ENCODE data around the gene PGGT1B. TPM values are rescaled to one million over a fixed set of nuclear protein-coding genes. Genes with fewer than 3 reads are reported as not detected.

The PGGT1B gene
- total and polyA plus RNA-seq, 2 of the 8 experiments (the other 6 are each of a cell fraction or from before 2014, with no cell fraction given), result 1.9 to 43.1 TPM

DNA sequence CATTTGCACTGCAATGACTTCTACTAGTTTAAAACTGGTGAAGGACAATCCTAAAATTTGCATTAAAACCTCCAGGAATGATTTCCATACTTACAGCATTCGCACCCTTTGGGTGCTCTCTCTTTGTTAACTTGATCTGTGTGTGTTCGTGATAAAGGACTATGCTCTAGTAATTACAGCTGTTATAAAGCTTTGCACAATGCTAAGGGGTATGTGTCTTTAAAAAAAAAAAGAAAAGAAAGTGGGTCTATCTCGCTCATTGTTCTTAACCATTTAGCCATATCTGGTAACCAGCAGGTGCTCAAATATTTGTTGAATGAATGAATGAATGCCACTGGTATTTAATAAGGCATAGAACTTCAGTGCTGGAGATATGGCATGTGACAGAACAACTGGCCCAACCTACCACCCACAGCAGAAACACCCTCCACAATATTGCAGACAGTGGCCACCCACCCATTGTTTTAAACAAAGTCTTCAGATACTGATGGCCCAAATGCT lies 101.7 kb downstream of the PGGT1B start:
- peaks cover 0 to 14% (median 0%) of the 10 kb centered on the region in 4 experiments; a peak in 2 of 8 replicates for H3K36me3 ChIP-seq (ENCODE audit: control insufficient read depth in 2 of 4, insufficient read depth in 4 of 4, low read length in 3 of 4)
- WGBS, 2 experiments (ENCODE audit: extremely low coverage in 1 of 2, insufficient coverage in 1 of 2, insufficient read length in 1 of 2, insufficient replicate concordance in 2 of 2, low coverage in 1 of 2, low lambda C conversion rate in 2 of 2, missing lambda C conversion rate in 1 of 2), result 93% methylated on average over 3 of the region's 3 CpGs; no CpG with 5 or more reads in 1 of the 2 experiments
- no peaks in the 10 kb centered on the region for H3K79me1 ChIP-seq (ENCODE audit: low read depth, low read length)
- no peak overlapping the region for H2BK20ac ChIP-seq (ENCODE audit: low read length)
- no peak overlapping the region for H3K27ac ChIP-seq (ENCODE audit: low read depth, low read length)
- no peak overlapping the region for H3K4me3 ChIP-seq (ENCODE audit: extremely low read depth in 1 of 4, insufficient read depth in 2 of 4, low read depth in 3 of 4, low read length in 4 of 4)
- POLR2A ChIA-PET (ENCODE audit: partially characterized antibody), result interaction anchor here (1.0 kb wide), 1 partner anchor 8 kb away, joined by 4 read pairs; the partner anchor contains the start of gene TRIM36
- no peak overlapping the region for H2AFZ ChIP-seq (ENCODE audit: low read length)
- no peak overlapping the region for H2BK5ac ChIP-seq (ENCODE audit: low read depth, low read length)
- no peaks in the 10 kb centered on the region for H3K27me3 ChIP-seq (replicated peaks in 1 of 4; ENCODE audit: control insufficient read depth in 3 of 4, extremely low read depth in 1 of 4, insufficient read depth in 3 of 4, low read length in 3 of 4)
- H2BK15ac ChIP-seq (ENCODE audit: low read length), result no peak overlapping the region
- H3K4me2 ChIP-seq (ENCODE audit: insufficient read depth in 1 of 2, low read depth in 2 of 2, low read length in 2 of 2), result no peak overlapping the region
- no peak overlapping the region for H2BK12ac ChIP-seq (ENCODE audit: low read depth, low read length)
- peaks cover 8 to 13% of the 10 kb centered on the region in 2 experiments; a peak in 3 of 4 replicates for H3K9me3 ChIP-seq (ENCODE audit: insufficient read depth in 2 of 2, low read depth in 1 of 2, low read length in 1 of 2)
- H3K4ac ChIP-seq (replicated peaks; ENCODE audit: insufficient read length, low read depth, low read length), result no peak overlapping the region
- DNase-seq (ENCODE audit: low read depth in 1 of 2, low spot score in 2 of 2), result no peak
- H3K79me2 ChIP-seq (ENCODE audit: control insufficient read depth in 1 of 2, insufficient read depth in 2 of 2, low read length in 2 of 2), result peaks cover 0 to 6% of the 10 kb centered on the region in 2 experiments; a peak in 2 of 4 replicates
- H4K20me1 ChIP-seq (replicated peaks in 1 of 2; ENCODE audit: control insufficient read depth in 1 of 2, insufficient read depth in 2 of 2, low read length in 2 of 2), result peaks cover 0 to 2% of the 10 kb centered on the region in 2 experiments
- no peak overlapping the region for H3K14ac ChIP-seq (ENCODE audit: insufficient read length)
- H2AK5ac ChIP-seq (ENCODE audit: low read depth, low read length), result no peak overlapping the region
- TF ChIP-seq HDAC2 (IDR thresholded peaks at IDR 0.05; ENCODE audit: borderline replicate concordance in 1 of 2, low read depth in 2 of 2, low read length in 2 of 2), result no peak
- no peak for TF ChIP-seq JUND (IDR thresholded peaks at IDR 0.05; ENCODE audit: low read length)
- H3K23ac ChIP-seq (ENCODE audit: insufficient read length), result no peak overlapping the region
- no peaks in the 10 kb centered on the region for H3K4me1 ChIP-seq (replicated peaks in 1 of 4; ENCODE audit: control insufficient read depth in 3 of 4, insufficient read depth in 4 of 4, low read length in 3 of 4)
- FAIRE-seq, result no peak
- H4K5ac ChIP-seq (ENCODE audit: insufficient read length, low read depth, low read length), result no peak overlapping the region
- no peak overlapping the region for H4K8ac ChIP-seq (ENCODE audit: extremely low read depth, insufficient read depth, low read length)
- no peaks in the 10 kb centered on the region for H3K23me2 ChIP-seq (ENCODE audit: low read depth, low read length)
- no peak overlapping the region for H3K9ac ChIP-seq (replicated peaks in 1 of 4; ENCODE audit: extremely low read depth in 1 of 4, low read depth in 3 of 4, low read length in 3 of 4)
- CTCF ChIA-PET (ENCODE audit: partially characterized antibody), result no interaction called here
- no peak overlapping the region for H2BK120ac ChIP-seq (replicated peaks; ENCODE audit: low read depth, low read length)
- no peak overlapping the region for H4K91ac ChIP-seq (replicated peaks; ENCODE audit: insufficient read length, low read length)
- H3K56ac ChIP-seq (replicated peaks; ENCODE audit: insufficient read length, low read depth, low read length), result no peak overlapping the region
- H3K18ac ChIP-seq (ENCODE audit: extremely low read depth, low read length), result no peak overlapping the region

Small RNA genes within 50 kb of the gene (small RNA-seq; reads per million reads assigned to genes)
- not detected for gene HMGN1P15 (ENCODE audit: insufficient read depth)

Other genes with a start within 250 kb of the PGGT1B start
- 14.1 and 16.5 TPM in 2 replicates for gene TRIM36, start 93.0 kb downstream of the PGGT1B start, total RNA-seq (2021; fragmentation: NEBNext Ultra II Directional; extraction: Animal tissue kit (Norgen Biotek cat#: 25700))
- gene TRIM36, start 93.0 kb downstream of the PGGT1B start, polyA plus RNA-seq (2011; rRNA removed), result 8.5 and 10.5 TPM in 2 replicates
- 13.2 and 15.6 TPM in 2 replicates for gene CCDC112, start 33.8 kb upstream of the PGGT1B start, total RNA-seq (2021; fragmentation: NEBNext Ultra II Directional; extraction: Animal tissue kit (Norgen Biotek cat#: 25700))
- gene CCDC112, start 33.8 kb upstream of the PGGT1B start, polyA plus RNA-seq (2011; rRNA removed), result 3.3 and 3.7 TPM in 2 replicates

Measured in H1 (cell line).